OCI-LY3 (cell line): ENCODE results near the gene CHMP6.

Experiments used
- EZH2phosphoT487 ChIP-seq: fragments of 200-600 bp; shearing (Covaris generic); IDR thresholded peaks from 2 replicates; pipeline ENCODE4 v1.6.1; 2018; ENCODE audit warnings: antibody characterized with exemption, mixed run types, low read depth
- TF ChIP-seq, protein P1 (sequence below): fragments of 200-600, 300-600 bp; sonication (generic); IDR thresholded peaks from 2 replicates; pipeline ENCODE4 v1.5.1; 2014; ENCODE audit warnings: antibody characterized with exemption, low read length, low read depth

DNA sequence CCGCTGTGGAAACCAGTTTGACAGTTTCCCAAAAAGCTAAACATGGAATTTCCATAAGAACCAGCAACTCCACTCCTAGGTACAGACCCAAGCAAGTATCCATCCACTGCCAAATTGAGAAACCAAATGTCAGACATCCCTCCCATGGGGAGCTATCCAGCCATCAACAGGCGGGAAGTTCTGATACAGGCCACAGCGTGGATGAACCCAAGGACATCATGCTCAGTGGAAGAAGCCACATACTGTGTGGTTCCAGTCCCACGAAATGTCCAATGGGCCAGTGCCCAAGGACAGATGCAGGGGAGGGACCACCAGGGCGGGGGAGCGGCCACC, 30.7 kb downstream of the CHMP6 start:
- TF ChIP-seq, protein P1, sequence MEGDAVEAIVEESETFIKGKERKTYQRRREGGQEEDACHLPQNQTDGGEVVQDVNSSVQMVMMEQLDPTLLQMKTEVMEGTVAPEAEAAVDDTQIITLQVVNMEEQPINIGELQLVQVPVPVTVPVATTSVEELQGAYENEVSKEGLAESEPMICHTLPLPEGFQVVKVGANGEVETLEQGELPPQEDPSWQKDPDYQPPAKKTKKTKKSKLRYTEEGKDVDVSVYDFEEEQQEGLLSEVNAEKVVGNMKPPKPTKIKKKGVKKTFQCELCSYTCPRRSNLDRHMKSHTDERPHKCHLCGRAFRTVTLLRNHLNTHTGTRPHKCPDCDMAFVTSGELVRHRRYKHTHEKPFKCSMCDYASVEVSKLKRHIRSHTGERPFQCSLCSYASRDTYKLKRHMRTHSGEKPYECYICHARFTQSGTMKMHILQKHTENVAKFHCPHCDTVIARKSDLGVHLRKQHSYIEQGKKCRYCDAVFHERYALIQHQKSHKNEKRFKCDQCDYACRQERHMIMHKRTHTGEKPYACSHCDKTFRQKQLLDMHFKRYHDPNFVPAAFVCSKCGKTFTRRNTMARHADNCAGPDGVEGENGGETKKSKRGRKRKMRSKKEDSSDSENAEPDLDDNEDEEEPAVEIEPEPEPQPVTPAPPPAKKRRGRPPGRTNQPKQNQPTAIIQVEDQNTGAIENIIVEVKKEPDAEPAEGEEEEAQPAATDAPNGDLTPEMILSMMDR = no peak
- TF ChIP-seq EZH2phosphoT487 = no peak
